Measurements from ENCODE around the gene CMSS1.

CMSS1 gene

GRCh38 chr3:99961756-99962515, 144.3 kb downstream of the CMSS1 start:
- no peak for DNase-seq

GRCh38 chr3:99962703-99963102, 145.0 kb downstream of the CMSS1 start:
- peak; percentile 74 for DNase-seq

GRCh38 chr3:99965077-99965476, 147.4 kb downstream of the CMSS1 start:
- peak; percentile 17 for DNase-seq

- no peak for DNase-seq
These were observed 148.2 kb downstream of the CMSS1 start for GRCh38 chr3:99965681-99966408.

- peak; percentile 23 for DNase-seq
These were observed 149.2 kb downstream of the CMSS1 start for GRCh38 chr3:99966662-99967416.

GRCh38 chr3:99967796-99968195, 150.1 kb downstream of the CMSS1 start:
- peak; percentile 49 for DNase-seq

- DNase-seq = no peak
These were observed 151.5 kb downstream of the CMSS1 start for GRCh38 chr3:99969136-99969535.

GRCh38 chr3:99970198-99970597, 152.5 kb downstream of the CMSS1 start:
- no peak for DNase-seq

GRCh38 chr3:99971761-99972160, 154.1 kb downstream of the CMSS1 start:
- DNase-seq = no peak

GRCh38 chr3:99972380-99973104, 154.9 kb downstream of the CMSS1 start:
- no peak for DNase-seq

- no peak for DNase-seq
These were observed 157.3 kb downstream of the CMSS1 start for GRCh38 chr3:99974989-99975388.

GRCh38 chr3:99976584-99976983, 158.9 kb downstream of the CMSS1 start:
- no peak for DNase-seq

GRCh38 chr3:99978221-99978620, 160.6 kb downstream of the CMSS1 start:
- DNase-seq = no peak

GRCh38 chr3:99980606-99981005, 162.9 kb downstream of the CMSS1 start:
- DNase-seq = no peak

- DNase-seq = no peak
These were observed 163.5 kb downstream of the CMSS1 start for GRCh38 chr3:99981138-99981537.

- DNase-seq = no peak
These were observed 165.0 kb downstream of the CMSS1 start for GRCh38 chr3:99982650-99983049.

- no peak for DNase-seq
These were observed 166.5 kb downstream of the CMSS1 start for GRCh38 chr3:99984139-99984538.

- DNase-seq = no peak
These were observed 167.0 kb downstream of the CMSS1 start for GRCh38 chr3:99984668-99985067.

- DNase-seq = no peak
These were observed 172.5 kb downstream of the CMSS1 start for GRCh38 chr3:99990179-99990578.

GRCh38 chr3:99997293-99997692, 179.6 kb downstream of the CMSS1 start:
- DNase-seq = no peak

GRCh38 chr3:99999536-99999935, 181.9 kb downstream of the CMSS1 start:
- peak; percentile 43 for DNase-seq

- no peak for DNase-seq
These were observed 183.4 kb downstream of the CMSS1 start for GRCh38 chr3:100001083-100001482.
